GM10266 (cell line): Measurements from ENCODE around the gene PTPRN2.

Experiments used
- DNase-seq: peaks from one replicate; pipeline ENCODE4 v3.0.0; 2012; ENCODE audit errors: extremely low spot score
- CTCF ChIP-seq: IDR thresholded peaks from 2 replicates; pipeline ENCODE4 v1.5.1; 2012; ENCODE audit warnings: mild to moderate bottlenecking, low read depth; ENCODE audit not compliant: control insufficient read depth, insufficient read depth; ENCODE audit errors: missing control alignments

PTPRN2 gene

GRCh38 chr7:157646551-157646950, 941.1 kb downstream of the PTPRN2 start:
- no peak for TF ChIP-seq CTCF
- no peak for DNase-seq

GRCh38 chr7:157645539-157645938, 942.1 kb downstream of the PTPRN2 start:
- TF ChIP-seq CTCF = no peak
- no peak for DNase-seq

- DNase-seq = no peak
These were observed 942.7 kb downstream of the PTPRN2 start for GRCh38 chr7:157644946-157645345.

DNA sequence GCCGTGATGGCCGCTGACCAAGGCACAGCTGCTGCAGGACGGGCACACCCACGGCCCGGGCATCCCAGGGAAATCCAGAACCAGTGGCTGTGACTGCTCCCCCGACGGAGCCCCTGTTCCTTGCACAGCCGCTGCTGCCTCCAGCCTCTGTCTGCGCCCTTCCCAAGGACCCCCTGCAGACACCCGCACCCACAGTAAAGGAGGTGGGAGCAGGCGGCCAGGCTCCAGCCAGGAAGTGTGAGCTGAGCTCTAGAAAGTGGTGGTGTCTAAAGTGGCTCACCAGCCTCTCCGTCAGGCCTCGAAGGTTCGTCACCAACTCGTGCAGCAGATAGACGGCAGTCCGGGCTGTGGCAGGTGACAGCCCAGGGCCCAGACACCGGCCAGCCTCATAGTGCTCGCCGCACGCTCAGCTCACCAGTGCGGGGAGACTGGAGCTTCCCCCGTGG, 944.1 kb downstream of the PTPRN2 start:
- DNase-seq = no peak
- TF ChIP-seq CTCF = no peak

More at GRCh38 chr7:157644946-157645345, 942.7 kb downstream of the PTPRN2 start:
- TF ChIP-seq CTCF = no peak

GRCh38 chr7:157641866-157642265, 945.8 kb downstream of the PTPRN2 start:
- DNase-seq = no peak
- no peak for TF ChIP-seq CTCF

DNA sequence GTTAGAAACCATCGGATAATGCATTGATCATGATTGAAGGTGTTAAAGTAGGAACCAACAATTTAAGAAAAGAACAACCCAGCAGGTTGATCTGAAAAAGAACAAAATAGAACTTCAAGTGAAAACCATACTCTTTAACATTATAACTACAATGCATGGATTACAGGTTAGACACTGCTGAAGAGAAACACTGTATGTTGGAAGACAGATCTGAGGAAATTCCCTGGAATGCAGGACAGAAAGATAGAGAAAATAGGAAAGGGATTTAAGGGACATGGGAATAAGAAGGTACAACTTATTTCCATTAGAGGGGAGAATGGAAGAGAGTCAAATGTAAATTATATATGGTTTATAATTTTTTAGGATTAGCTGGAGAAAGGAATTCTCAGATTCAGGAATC, 947.5 kb downstream of the PTPRN2 start:
- DNase-seq = no peak
- TF ChIP-seq CTCF = no peak

GRCh38 chr7:157638563-157638962, 949.1 kb downstream of the PTPRN2 start:
- no peak for DNase-seq
- no peak for TF ChIP-seq CTCF
